ENCODE measurements around the gene FFAR1. TPM values are rescaled to one million over a fixed set of nuclear protein-coding genes. Genes with fewer than 3 reads are reported as not detected.

The FFAR1 gene
- not detected in 5 replicates for total RNA-seq (2022; extraction: Qiagen RNA extraction; ENCODE audit: low read depth)

GRCh38 chr19:35347171-35347929, at the start of gene FFAR1:
Gene FFAR1, plus strand, starts transcription at chr19:35347902. Its CDS starts 3,650 bp downstream, at chr19:35351552.

GRCh38 chr19:35328851-35329285, 18.8 kb upstream of the FFAR1 start, which contains the start of gene CD22:
Gene CD22, plus strand, starts transcription at chr19:35329187. Its CDS starts 2,854 bp downstream, at chr19:35332041.

GRCh38 chr19:35357867-35358573, 10.3 kb downstream of the FFAR1 start, which contains the start of gene FFAR3:
Gene FFAR3, plus strand, starts transcription at chr19:35358460. Its CDS starts 431 bp downstream, at chr19:35358891.

GRCh38 chr19:35370722-35371121, 23.0 kb downstream of the FFAR1 start, which contains the start of gene GPR42:
Gene GPR42, plus strand, starts transcription at chr19:35371068. Its CDS starts 292 bp downstream, at chr19:35371360.

Other genes starting within 250 kb of the FFAR1 start
- 0.13 to 0.17 TPM in 2 of 5 replicates, not detected in the others for gene FXYD3, start 232.1 kb upstream of the FFAR1 start, total RNA-seq (2022; extraction: Qiagen RNA extraction; ENCODE audit: low read depth)
- 0.09 to 0.31 TPM (median 0.20 TPM) in 4 of 5 replicates, not detected in the other for gene LGI4, start 212.8 kb upstream of the FFAR1 start, total RNA-seq (2022; extraction: Qiagen RNA extraction; ENCODE audit: low read depth)
- gene FXYD1, start 209.1 kb upstream of the FFAR1 start, total RNA-seq (2022; extraction: Qiagen RNA extraction; ENCODE audit: low read depth) = not detected in 5 replicates
- 0.13 to 0.34 TPM (median 0.31 TPM) in 3 of 5 replicates, not detected in the others for gene FXYD7, start 204.6 kb upstream of the FFAR1 start, total RNA-seq (2022; extraction: Qiagen RNA extraction; ENCODE audit: low read depth)
- gene FXYD5, start 193.2 kb upstream of the FFAR1 start, total RNA-seq (2022; extraction: Qiagen RNA extraction; ENCODE audit: low read depth) = 192 to 247 TPM (median 204 TPM) in 5 replicates
- not detected in 5 replicates for gene FAM187B, start 119.2 kb upstream of the FFAR1 start, total RNA-seq (2022; extraction: Qiagen RNA extraction; ENCODE audit: low read depth)
- 8.0 to 10.9 TPM (median 8.8 TPM) in 5 replicates for gene LSR, start 98.9 kb upstream of the FFAR1 start, total RNA-seq (2022; extraction: Qiagen RNA extraction; ENCODE audit: low read depth)
- gene USF2, start 78.9 kb upstream of the FFAR1 start, total RNA-seq (2022; extraction: Qiagen RNA extraction; ENCODE audit: low read depth) = 118 to 169 TPM (median 142 TPM) in 5 replicates
- 0.08 to 0.14 TPM in 2 of 5 replicates, not detected in the others for gene HAMP, start 65.4 kb upstream of the FFAR1 start, total RNA-seq (2022; extraction: Qiagen RNA extraction; ENCODE audit: low read depth)
- not detected in 5 replicates for gene MAG, start 55.7 kb upstream of the FFAR1 start, total RNA-seq (2022; extraction: Qiagen RNA extraction; ENCODE audit: low read depth)
- 0.51 to 1.6 TPM (median 0.63 TPM) in 5 replicates for gene CD22, start 18.7 kb upstream of the FFAR1 start, total RNA-seq (2022; extraction: Qiagen RNA extraction; ENCODE audit: low read depth)
- not detected in 5 replicates for gene FFAR3, start 10.6 kb downstream of the FFAR1 start, total RNA-seq (2022; extraction: Qiagen RNA extraction; ENCODE audit: low read depth)
- gene GPR42, start 23.2 kb downstream of the FFAR1 start, total RNA-seq (2022; extraction: Qiagen RNA extraction; ENCODE audit: low read depth) = not detected in 5 replicates
- 0.05 TPM in 1 of 5 replicates, not detected in the others for gene FFAR2, start 100.4 kb downstream of the FFAR1 start, total RNA-seq (2022; extraction: Qiagen RNA extraction; ENCODE audit: low read depth)
- gene KRTDAP, start 142.6 kb downstream of the FFAR1 start, total RNA-seq (2022; extraction: Qiagen RNA extraction; ENCODE audit: low read depth) = not detected in 5 replicates
- gene DMKN, start 165.7 kb downstream of the FFAR1 start, total RNA-seq (2022; extraction: Qiagen RNA extraction; ENCODE audit: low read depth) = 27.3 to 37.1 TPM (median 33.6 TPM) in 5 replicates
- gene SBSN, start 180.4 kb downstream of the FFAR1 start, total RNA-seq (2022; extraction: Qiagen RNA extraction; ENCODE audit: low read depth) = 2.7 to 3.9 TPM (median 3.0 TPM) in 5 replicates
- gene GAPDHS, start 185.6 kb downstream of the FFAR1 start, total RNA-seq (2022; extraction: Qiagen RNA extraction; ENCODE audit: low read depth) = not detected in 5 replicates
- gene TMEM147, start 197.7 kb downstream of the FFAR1 start, total RNA-seq (2022; extraction: Qiagen RNA extraction; ENCODE audit: low read depth) = 350 to 445 TPM (median 403 TPM) in 5 replicates
- 0.10 TPM in 1 of 5 replicates, not detected in the others for gene ATP4A, start 215.8 kb downstream of the FFAR1 start, total RNA-seq (2022; extraction: Qiagen RNA extraction; ENCODE audit: low read depth)
- gene PMIS2, start 238.3 kb downstream of the FFAR1 start, total RNA-seq (2022; extraction: Qiagen RNA extraction; ENCODE audit: low read depth) = not detected in 5 replicates

All from A549 treated with DMSO at 1 μM for 4 hours (cell line).